ENCODE data around the gene SLC26A11.
"Not testable (repeated sequence)": the region's sequence is repeated elsewhere in the genome, so short reads cannot be mapped to it uniquely, and the experiment has no call there.

Gene SLC26A11

DNA sequence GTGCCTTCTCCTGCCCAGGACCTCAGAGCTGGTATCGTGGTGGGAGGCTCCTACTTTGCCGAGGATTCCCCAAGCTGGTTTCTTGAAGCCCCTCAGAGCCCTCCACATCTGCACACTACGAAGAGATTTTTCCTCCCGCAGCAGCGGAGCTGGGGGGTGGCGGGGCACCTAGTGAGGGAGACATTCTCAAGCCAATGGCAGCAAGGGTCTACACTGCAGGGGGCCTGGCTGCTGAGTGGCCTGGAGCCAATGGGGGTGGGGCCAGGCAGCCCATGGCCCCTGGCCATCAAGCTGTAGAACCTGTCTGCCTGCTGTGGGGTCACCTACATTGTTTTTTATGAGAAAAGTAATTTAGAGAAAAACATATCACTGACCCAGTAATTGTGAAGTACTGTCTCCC is 5.0 kb downstream of the SLC26A11 start:
- Mint-ChIP-seq H3K4me1 (ENCODE audit: low read depth) (peaks cover 34% of the 10 kb centered on the region), H3K36me3 (ENCODE audit: low read depth) (peaks cover 95% of the 10 kb centered on the region), H3K27ac (no peak overlapping the region), H3K9me3 (no peaks in the 10 kb centered on the region), H3K27me3 (peaks cover 34% of the 10 kb centered on the region), H3K4me3 (no peak overlapping the region)
- intact Hi-C loops (cut with micrococcal nuclease): no loop called here

DNA sequence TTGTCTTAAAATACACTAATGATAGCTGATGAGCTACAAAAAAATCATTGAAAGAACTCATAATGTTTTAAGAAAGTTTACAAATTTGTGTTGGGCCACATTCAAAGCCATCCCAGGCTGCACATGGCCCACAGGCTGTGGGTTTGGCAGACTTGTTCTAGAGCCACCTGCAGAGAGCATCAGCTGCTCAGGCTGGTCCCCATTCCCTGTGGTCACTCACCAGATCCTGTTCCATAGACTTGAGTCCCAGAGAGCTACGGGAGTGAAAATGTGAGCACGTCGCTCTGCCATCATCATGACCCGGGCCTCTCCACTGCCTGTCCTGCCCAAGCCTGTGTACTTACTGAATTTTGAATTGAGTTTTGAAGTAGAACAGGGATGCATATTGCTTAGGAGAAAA is 6.9 kb downstream of the SLC26A11 start:
- Mint-ChIP-seq H3K9me3 (peaks cover 9% of the 10 kb centered on the region), H3K27me3 (peaks cover 26% of the 10 kb centered on the region), H3K36me3 (ENCODE audit: low read depth) (peaks cover 100% of the 10 kb centered on the region), H3K4me1 (ENCODE audit: low read depth) (peaks cover 20% of the 10 kb centered on the region), H3K27ac (no peak overlapping the region), H3K4me3 (no peak overlapping the region)
- intact Hi-C loops (cut with micrococcal nuclease): no loop called here

DNA sequence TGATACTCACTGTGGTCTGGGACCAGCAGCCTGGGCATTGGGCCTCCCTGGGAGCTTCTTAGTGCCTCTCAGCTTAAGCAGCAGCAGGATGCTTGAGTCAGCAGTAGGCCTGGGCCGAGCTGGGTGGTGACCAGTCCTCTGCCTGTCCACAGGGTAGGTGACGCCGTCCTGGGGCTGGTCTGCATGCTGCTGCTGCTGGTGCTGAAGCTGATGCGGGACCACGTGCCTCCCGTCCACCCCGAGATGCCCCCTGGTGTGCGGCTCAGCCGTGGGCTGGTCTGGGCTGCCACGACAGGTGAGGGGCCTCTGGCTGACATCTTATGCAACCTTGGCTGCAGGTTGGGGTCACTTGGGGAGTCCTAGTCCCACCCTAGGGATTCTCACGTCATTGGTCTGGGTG is 7.4 kb downstream of the SLC26A11 start:
- H3K4me1 Mint-ChIP-seq (ENCODE audit: low read depth): peaks cover 15% of the 10 kb centered on the region
- no peak overlapping the region for H3K27ac Mint-ChIP-seq
- H3K36me3 Mint-ChIP-seq (ENCODE audit: low read depth): peaks cover 100% of the 10 kb centered on the region
- H3K4me3 Mint-ChIP-seq: no peak overlapping the region
- intact Hi-C loops (cut with micrococcal nuclease): no loop called here
- H3K27me3 Mint-ChIP-seq: peaks cover 26% of the 10 kb centered on the region
- peaks cover 14% of the 10 kb centered on the region for H3K9me3 Mint-ChIP-seq

DNA sequence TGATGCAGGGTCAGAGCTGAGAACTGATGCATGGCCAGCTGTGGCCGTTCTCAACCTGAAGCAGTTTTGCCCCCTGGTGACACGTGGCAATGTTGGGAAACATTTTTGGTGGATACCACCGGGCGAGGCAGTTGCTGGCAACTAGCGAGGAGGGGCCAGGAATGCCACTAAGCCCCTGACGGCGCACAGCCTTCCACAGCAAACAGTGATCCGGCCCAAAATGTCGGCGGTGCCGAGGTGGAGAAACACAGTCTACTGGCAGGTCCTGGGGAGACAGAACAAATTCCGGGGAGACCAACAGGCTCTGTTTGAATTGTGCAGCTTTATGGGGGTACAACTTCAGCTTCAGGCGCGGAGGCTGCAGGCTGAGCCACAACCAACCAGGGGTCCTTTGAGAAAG is 8.2 kb downstream of the SLC26A11 start:
- peaks cover 19% of the 10 kb centered on the region for H3K27me3 Mint-ChIP-seq
- intact Hi-C loops (cut with micrococcal nuclease): no loop called here
- H3K4me1 Mint-ChIP-seq (ENCODE audit: low read depth): peaks cover 7% of the 10 kb centered on the region

DNA sequence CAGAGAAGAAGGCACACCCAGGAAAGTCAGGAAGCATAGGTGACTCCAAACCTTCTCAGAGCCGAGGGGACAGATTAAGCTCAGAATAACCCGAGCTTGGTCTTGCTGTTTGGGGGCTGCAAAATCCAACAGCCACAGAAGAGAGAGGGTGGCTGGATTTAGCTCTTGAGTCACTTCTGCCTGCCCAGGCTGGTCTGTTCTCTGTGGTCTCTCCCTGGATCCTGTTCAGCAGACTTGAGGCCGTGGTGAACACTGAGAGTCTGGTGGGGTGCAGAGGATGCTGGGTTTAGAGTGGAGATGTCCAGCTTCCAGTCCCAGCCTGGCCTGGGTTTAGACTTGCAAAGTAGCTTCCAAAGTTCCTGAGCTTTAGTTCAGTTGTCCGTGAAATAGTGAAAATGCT is 8.8 kb downstream of the SLC26A11 start:
- Mint-ChIP-seq H3K27me3 (peaks cover 18% of the 10 kb centered on the region), H3K4me1 (ENCODE audit: low read depth) (peaks cover 4% of the 10 kb centered on the region), H3K27ac (no peak overlapping the region), H3K4me3 (no peak overlapping the region), H3K36me3 (ENCODE audit: low read depth) (peaks cover 100% of the 10 kb centered on the region), H3K9me3 (peaks cover 18% of the 10 kb centered on the region)
- intact Hi-C loops (cut with micrococcal nuclease): no loop called here

More for the DNA sequence above, 8.2 kb downstream of the SLC26A11 start:
- Mint-ChIP-seq H3K36me3 (ENCODE audit: low read depth) (peaks cover 100% of the 10 kb centered on the region), H3K27ac (no peak overlapping the region), H3K9me3 (peaks cover 18% of the 10 kb centered on the region), H3K4me3 (no peak overlapping the region)

DNA sequence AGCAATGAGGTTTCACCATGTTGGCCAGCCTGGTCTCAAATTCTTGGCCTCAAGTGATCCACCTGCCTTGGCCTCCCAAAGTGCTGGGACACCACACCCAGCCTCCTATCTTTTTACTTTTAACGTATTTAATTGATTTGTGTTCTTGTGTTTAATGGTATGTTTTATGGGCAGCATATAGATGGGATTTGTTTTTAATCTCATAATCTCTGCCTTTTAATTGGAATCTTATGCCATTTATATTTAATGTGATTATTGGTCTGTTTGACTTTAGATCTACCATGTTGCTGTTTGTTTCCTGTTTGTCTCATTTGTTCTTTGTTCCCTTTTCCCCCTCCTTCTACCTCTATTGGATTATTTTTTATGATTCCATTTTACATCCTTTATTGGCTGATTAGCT is 12.2 kb downstream of the SLC26A11 start:
- H3K27ac Mint-ChIP-seq: no peak overlapping the region
- H3K27me3 Mint-ChIP-seq: peaks cover 6% of the 10 kb centered on the region
- peaks cover 100% of the 10 kb centered on the region for H3K36me3 Mint-ChIP-seq (ENCODE audit: low read depth)
- H3K4me3 Mint-ChIP-seq: no peak overlapping the region
- peaks cover 18% of the 10 kb centered on the region for H3K9me3 Mint-ChIP-seq
- intact Hi-C loops (cut with micrococcal nuclease): no loop called here
- no peaks in the 10 kb centered on the region for H3K4me1 Mint-ChIP-seq (ENCODE audit: low read depth)

DNA sequence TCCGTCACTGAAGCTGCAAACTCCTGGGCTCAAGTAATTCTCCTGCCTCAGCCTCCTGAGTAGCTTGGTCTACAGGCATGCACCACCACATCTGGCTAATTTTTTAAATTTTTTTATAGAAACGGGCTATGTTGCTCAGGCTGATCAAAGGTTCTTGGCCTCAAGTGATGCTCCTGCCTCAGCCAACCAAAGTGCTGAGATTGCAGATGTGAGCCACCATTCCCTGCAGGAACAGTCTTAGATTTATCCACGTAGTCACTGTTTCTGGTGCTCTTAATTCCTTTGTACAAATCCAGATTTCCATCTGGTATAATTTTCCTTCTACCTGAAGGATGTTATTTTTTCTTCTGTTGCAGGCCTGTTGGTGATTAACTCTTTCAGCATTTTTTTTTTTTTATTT is 13.0 kb downstream of the SLC26A11 start:
- H3K4me3 Mint-ChIP-seq: no peak overlapping the region

DNA sequence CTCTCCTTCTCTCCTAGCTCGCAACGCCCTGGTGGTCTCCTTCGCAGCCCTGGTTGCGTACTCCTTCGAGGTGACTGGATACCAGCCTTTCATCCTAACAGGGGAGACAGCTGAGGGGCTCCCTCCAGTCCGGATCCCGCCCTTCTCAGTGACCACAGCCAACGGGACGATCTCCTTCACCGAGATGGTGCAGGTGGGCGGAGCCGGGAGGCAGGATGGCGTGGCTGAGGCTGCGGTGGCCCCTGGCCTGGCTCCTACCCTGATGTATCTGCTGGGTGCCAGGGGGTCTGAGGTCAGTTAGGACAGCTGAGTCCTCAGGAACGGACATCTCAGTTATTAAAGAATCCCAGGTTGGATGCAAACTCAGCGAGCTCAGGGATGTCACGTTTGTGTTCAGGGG is 16.7 kb downstream of the SLC26A11 start:
- H3K9me3 Mint-ChIP-seq: peaks cover 12% of the 10 kb centered on the region
- H3K27me3 Mint-ChIP-seq: no peaks in the 10 kb centered on the region
- H3K36me3 Mint-ChIP-seq (ENCODE audit: low read depth): peaks cover 100% of the 10 kb centered on the region
- H3K4me1 Mint-ChIP-seq (ENCODE audit: low read depth): no peaks in the 10 kb centered on the region
- intact Hi-C loops (cut with micrococcal nuclease): no loop called here
- no peak overlapping the region for H3K4me3 Mint-ChIP-seq
- no peak overlapping the region for H3K27ac Mint-ChIP-seq

More for the DNA sequence above, 13.0 kb downstream of the SLC26A11 start:
- H3K27me3 Mint-ChIP-seq: peaks cover 6% of the 10 kb centered on the region
- no peaks in the 10 kb centered on the region for H3K4me1 Mint-ChIP-seq (ENCODE audit: low read depth)
- intact Hi-C loops (cut with micrococcal nuclease): no loop called here
- H3K9me3 Mint-ChIP-seq: peaks cover 18% of the 10 kb centered on the region
- peaks cover 100% of the 10 kb centered on the region for H3K36me3 Mint-ChIP-seq (ENCODE audit: low read depth)
- no peak overlapping the region for H3K27ac Mint-ChIP-seq

DNA sequence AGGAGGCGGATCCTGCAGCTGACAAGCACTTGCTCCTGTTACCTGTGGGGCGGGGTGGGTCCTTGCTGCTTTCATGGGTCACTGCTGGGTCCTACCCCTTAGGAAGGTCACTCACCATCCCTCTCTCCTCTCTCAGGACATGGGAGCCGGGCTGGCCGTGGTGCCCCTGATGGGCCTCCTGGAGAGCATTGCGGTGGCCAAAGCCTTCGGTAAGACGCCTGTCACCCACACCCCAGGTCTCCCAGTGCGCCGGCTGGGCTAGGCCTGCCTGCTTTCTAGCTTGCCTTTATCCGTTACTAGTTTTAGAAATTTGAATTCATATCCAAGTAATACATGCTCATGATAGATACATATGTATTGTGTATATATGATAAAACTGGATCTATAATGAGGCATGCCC is 17.2 kb downstream of the SLC26A11 start:
- Mint-ChIP-seq H3K4me1 (ENCODE audit: low read depth) (no peaks in the 10 kb centered on the region), H3K9me3 (peaks cover 7% of the 10 kb centered on the region), H3K36me3 (ENCODE audit: low read depth) (peaks cover 100% of the 10 kb centered on the region), H3K4me3 (no peak overlapping the region), H3K27me3 (no peaks in the 10 kb centered on the region), H3K27ac (no peak overlapping the region)
- intact Hi-C loops (cut with micrococcal nuclease): no loop called here

DNA sequence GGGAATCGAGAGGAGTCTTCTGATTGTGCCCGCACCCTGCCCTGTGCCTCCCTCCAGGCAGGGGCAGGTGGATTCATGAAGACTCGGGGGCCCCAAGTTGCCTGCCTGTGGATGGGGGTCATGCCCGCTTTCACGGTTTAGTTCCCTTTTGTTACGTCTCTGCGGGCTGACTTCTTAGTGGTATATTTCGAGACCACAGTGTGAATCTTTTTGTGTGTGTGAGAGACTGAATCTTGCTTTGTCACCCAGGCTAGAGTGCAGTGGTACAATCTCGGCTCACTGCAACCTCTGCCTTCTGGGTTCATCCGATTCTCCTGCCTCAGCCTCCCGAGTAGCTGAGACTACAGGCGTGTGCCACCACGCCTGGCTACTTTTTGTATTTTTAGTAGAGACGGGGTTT is 22.3 kb downstream of the SLC26A11 start:
- Mint-ChIP-seq H3K27ac (no peak overlapping the region), H3K36me3 (ENCODE audit: low read depth) (peaks cover 100% of the 10 kb centered on the region), H3K27me3 (peaks cover 5% of the 10 kb centered on the region), H3K4me1 (ENCODE audit: low read depth) (no peaks in the 10 kb centered on the region), H3K9me3 (no peaks in the 10 kb centered on the region), H3K4me3 (no peak overlapping the region)
- intact Hi-C loops (cut with micrococcal nuclease): no loop called here

DNA sequence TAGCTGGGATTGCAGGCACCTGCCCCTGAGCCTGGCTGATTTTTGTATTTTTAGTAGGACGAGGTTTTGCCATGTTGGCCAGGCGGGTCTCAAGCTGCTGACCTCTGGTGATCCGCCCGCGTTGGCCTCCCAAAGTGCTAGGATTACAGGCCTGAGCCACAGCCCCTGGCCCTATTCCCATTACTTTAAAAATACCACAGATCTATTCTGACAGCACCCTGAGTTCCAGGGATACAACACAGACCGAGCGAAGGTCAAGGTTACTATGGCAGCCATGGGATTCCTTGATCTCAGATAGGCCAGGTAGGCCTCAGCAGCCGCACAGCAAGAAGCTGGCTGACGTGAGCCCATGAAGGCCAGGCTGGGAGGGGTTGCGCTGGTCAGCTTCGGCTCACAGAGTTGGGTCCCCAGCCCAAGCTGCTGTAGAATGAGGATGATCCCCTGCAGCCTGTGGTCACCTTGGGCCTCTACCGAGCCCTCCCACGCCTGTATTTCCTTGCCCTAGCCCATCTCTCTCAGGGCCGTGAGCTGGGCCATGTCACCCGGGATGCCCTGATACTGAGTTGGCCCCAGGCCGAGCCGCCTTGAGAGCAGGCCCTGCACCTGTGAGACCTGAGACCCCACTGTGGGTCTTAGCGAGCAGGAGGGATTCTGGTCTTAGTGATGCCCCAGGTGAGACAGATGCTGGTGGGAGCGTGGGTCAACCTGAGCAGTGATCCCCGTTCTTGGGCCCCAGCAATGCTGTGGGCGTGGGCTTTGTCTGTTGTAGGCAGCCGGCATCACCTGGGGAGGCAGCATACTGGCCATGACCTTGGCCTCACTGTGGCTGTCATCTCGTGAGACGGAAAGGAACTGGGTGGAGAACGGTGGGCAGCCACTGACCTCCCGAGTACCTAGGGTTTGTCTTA is 23.6 kb downstream of the SLC26A11 start:
- Mint-ChIP-seq H3K9me3 (no peaks in the 10 kb centered on the region), H3K36me3 (ENCODE audit: low read depth) (peaks cover 100% of the 10 kb centered on the region), H3K27me3 (peaks cover 5% of the 10 kb centered on the region), H3K4me3 (no peak overlapping the region), H3K4me1 (ENCODE audit: low read depth) (no peaks in the 10 kb centered on the region), H3K27ac (no peak overlapping the region)
- intact Hi-C loops (cut with micrococcal nuclease): no loop called here

DNA sequence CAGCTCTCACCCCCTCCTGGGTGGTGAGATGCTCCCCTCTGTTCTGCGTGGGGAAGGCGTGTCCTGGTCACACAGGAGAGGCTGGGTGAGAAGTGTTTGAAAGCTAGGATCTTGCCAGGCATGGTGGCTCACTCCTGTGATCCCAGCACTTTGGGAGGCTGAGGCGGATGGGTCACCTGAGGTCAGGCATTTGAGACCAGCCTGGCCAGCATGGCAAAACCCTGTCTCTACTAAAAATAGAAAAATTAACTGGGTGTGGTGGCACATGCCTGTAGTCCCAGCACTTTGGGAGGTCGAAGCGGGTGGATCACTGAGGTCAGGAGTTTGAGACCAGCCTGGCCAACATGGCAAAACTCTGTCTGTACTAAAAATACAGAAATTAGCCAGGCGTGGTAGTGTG is 24.2 kb downstream of the SLC26A11 start:
- peaks cover 100% of the 10 kb centered on the region for H3K36me3 Mint-ChIP-seq (ENCODE audit: low read depth)
- H3K9me3 Mint-ChIP-seq; H3K27ac Mint-ChIP-seq; H3K4me3 Mint-ChIP-seq; intact Hi-C loops (cut with micrococcal nuclease); H3K4me1 Mint-ChIP-seq (ENCODE audit: low read depth); H3K27me3 Mint-ChIP-seq: not testable (repeated sequence)

DNA sequence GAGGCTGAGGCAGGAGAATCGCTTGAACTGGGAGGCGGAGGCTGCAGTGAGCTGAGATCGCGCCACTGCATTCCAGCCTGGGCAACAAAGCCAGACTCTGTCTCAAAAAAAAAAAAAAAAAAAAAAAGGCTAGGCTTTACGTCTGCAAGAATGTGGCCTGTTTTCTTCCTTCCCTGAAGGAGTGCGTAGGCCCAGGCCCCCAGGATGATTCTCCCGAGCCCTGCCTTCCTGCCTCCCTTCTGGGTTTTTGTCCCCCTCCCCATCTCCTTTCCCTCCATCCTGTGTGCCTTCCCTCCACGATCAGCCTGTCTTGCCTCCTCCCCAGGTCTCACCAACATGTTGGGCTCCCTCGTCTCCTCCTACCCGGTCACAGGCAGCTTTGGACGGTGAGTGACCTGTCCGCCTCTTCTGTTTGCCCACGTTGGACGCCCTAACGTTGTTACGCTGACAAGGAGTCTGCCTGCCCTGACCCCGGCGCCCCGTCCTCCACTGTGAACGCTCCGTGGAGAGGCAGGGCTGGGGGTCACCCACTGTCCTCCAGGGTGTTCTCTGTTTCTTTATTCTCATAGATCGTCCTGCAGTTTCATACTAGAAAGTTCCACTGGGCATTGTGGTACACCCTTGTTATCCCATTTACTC is 24.8 kb downstream of the SLC26A11 start:
- Mint-ChIP-seq H3K4me3 (no peak overlapping the region), H3K4me1 (ENCODE audit: low read depth) (no peaks in the 10 kb centered on the region), H3K27ac (no peak overlapping the region), H3K9me3 (no peaks in the 10 kb centered on the region), H3K36me3 (ENCODE audit: low read depth) (peaks cover 100% of the 10 kb centered on the region), H3K27me3 (peaks cover 5% of the 10 kb centered on the region)
- intact Hi-C loops (cut with micrococcal nuclease): no loop called here

DNA sequence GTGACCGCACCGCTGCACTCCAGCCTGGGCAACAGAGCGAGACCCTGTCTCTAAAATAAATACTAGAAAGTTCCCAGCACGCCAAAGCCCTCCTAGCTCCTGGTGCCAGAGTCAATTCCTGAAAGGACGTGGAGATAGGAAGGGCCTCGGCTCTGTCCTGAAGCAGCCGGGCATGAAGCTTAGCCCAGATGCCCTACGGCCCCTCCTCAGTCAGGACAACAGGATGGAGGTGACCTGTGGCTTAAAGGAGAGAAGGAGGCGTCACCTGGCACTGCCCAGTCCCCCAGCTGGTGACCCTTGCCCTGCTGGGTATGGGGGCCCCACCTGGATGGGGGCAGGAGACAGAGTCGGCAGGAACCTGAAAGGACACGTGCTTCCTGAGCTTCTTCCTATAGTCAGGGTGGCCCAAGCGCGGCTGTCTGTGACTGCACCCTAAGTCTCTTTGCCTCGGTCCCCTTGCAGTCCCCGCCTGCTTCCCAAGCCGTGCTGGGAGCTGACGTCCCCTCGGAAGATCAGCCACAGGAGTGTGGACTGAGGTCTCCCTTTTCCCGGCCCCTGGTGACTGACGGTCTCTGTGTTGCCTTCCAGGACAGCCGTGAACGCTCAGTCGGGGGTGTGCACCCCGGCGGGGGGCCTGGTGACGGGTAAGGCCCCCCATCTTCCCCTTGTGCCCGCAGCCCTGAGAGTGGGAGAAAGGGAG is 25.5 kb downstream of the SLC26A11 start:
- intact Hi-C loops (cut with micrococcal nuclease): no loop called here
- H3K4me3 Mint-ChIP-seq: no peak overlapping the region
- H3K4me1 Mint-ChIP-seq (ENCODE audit: low read depth): no peaks in the 10 kb centered on the region
- no peaks in the 10 kb centered on the region for H3K9me3 Mint-ChIP-seq
- H3K27ac Mint-ChIP-seq: no peak overlapping the region
- peaks cover 5% of the 10 kb centered on the region for H3K27me3 Mint-ChIP-seq
- peaks cover 100% of the 10 kb centered on the region for H3K36me3 Mint-ChIP-seq (ENCODE audit: low read depth)
